Measurements from ENCODE around the gene TYMP.
A peak's percentile ranks its signal among the peaks of the same experiment; 100 is the strongest.

Gene TYMP

DNA sequence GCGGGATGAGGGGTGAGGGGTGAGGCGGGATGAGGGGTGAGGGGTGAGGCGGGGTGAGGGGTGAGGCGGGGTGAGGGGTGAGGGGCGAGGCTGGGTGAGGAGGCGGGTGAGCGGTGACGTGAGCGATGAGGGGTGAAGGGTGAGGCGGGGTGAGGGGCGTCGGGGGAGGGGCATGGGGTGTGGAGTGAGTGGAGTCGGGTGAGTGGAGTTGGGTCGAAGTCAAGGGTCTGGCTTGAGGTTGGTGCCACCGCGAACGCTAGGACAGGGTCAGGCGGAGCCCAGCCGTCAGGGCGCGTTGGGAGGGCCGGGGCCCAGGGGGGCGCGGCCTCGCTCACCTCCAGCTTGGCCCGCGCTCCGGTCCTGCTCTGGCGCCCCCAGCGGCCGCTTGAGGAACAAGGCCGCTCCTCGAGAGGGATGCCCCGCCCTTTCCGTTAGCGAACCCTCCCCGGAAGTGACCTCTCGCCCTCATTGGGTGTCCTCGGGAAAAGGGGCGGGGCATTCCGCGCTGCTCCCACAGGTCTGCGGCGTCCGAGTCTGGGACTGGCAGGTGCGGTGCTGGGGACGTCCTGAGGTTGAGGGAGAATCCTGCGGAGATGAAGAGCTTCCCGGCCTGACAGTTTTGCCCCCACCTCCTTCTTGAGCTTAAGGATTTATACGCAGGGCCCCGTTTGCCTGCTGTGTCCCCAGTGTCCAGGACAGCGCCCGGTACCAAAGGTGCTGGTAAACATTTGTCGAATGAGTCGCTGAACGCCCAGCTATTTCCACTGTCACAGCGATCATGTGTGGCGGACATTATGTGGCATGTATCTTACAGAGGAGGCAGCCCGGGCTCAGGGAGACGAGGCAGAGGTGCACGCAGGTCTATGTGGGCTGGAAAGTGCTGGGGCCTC is 33.0 kb upstream of the TYMP start, which contains the start of gene SYCE3 (continued):
- TF ChIP-seq, protein P1, sequence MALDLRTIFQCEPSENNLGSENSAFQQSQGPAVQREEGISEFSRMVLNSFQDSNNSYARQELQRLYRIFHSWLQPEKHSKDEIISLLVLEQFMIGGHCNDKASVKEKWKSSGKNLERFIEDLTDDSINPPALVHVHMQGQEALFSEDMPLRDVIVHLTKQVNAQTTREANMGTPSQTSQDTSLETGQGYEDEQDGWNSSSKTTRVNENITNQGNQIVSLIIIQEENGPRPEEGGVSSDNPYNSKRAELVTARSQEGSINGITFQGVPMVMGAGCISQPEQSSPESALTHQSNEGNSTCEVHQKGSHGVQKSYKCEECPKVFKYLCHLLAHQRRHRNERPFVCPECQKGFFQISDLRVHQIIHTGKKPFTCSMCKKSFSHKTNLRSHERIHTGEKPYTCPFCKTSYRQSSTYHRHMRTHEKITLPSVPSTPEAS (tag by site-specific recombination; IDR thresholded peaks at IDR 0.05): no peak
- no peak for TF ChIP-seq ZNF138 (tag by site-specific recombination; IDR thresholded peaks at IDR 0.05; ENCODE audit: borderline replicate concordance)
- peak; percentile 67 for TF ChIP-seq SP7 (tag by site-specific recombination; IDR thresholded peaks at IDR 0.05)
- TF ChIP-seq HOXD13 (CRISPR knock-in tag; IDR thresholded peaks at IDR 0.05; ENCODE audit: borderline replicate concordance): no peak
- no peak for TF ChIP-seq ZNF501 (tag by site-specific recombination; IDR thresholded peaks at IDR 0.05)
- TF ChIP-seq ZNF792 (tag by site-specific recombination; IDR thresholded peaks at IDR 0.05): no peak
- TF ChIP-seq ZEB2 (tag by site-specific recombination; IDR thresholded peaks at IDR 0.05): peak; percentile 76
- TF ChIP-seq ZNF274 (IDR thresholded peaks at IDR 0.05; ENCODE audit: low read length): no peak
- no peak for TF ChIP-seq ZNF274 (tag by site-specific recombination; IDR thresholded peaks at IDR 0.05; ENCODE audit: borderline replicate concordance)
- TF ChIP-seq, protein P2, sequence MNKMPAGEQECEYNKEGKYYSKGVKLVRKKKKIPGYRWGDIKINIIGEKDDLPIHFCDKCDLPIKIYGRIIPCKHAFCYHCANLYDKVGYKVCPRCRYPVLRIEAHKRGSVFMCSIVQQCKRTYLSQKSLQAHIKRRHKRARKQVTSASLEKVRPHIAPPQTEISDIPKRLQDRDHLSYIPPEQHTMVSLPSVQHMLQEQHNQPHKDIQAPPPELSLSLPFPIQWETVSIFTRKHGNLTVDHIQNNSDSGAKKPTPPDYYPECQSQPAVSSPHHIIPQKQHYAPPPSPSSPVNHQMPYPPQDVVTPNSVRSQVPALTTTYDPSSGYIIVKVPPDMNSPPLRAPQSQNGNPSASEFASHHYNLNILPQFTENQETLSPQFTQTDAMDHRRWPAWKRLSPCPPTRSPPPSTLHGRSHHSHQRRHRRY (tag by site-specific recombination; IDR thresholded peaks at IDR 0.05): no peak
- TF ChIP-seq, protein P3, sequence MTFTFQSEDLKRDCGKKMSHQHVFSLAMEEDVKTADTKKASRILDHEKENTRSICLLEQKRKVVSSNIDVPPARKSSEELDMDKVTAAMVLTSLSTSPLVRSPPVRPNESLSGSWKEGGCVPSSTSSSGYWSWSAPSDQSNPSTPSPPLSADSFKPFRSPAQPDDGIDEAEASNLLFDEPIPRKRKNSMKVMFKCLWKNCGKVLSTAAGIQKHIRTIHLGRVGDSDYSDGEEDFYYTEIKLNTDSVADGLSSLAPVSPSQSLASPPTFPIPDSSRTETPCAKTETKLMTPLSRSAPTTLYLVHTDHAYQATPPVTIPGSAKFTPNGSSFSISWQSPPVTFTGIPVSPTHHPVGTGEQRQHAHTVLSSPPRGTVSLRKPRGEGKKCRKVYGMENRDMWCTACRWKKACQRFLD (tag by site-specific recombination; IDR thresholded peaks at IDR 0.05): no peak
- no peak for TF ChIP-seq ZFP69B (tag by site-specific recombination; IDR thresholded peaks at IDR 0.05)
- TF ChIP-seq ZNF416 (tag by site-specific recombination; IDR thresholded peaks at IDR 0.05): no peak
- no peak for TF ChIP-seq ZNF248 (tag by site-specific recombination; IDR thresholded peaks at IDR 0.05)
- no peak for TF ChIP-seq MEIS1 (CRISPR knock-in tag; IDR thresholded peaks at IDR 0.05; ENCODE audit: borderline replicate concordance)
- TF ChIP-seq ZNF660 (tag by site-specific recombination; IDR thresholded peaks at IDR 0.05): no peak; the same call in 1 of the 2 replicates
- TF ChIP-seq ZFP37 (tag by site-specific recombination; IDR thresholded peaks at IDR 0.05): no peak
- TF ChIP-seq BCL11A (tag by site-specific recombination; IDR thresholded peaks at IDR 0.05; ENCODE audit: low read depth): peak; percentile 57; the same call in 1 of the 2 replicates
- TF ChIP-seq ZNF132 (tag by site-specific recombination; IDR thresholded peaks at IDR 0.05; ENCODE audit: borderline replicate concordance): no peak
- TF ChIP-seq ZBTB1 (tag by site-specific recombination; IDR thresholded peaks at IDR 0.05): no peak
- TF ChIP-seq, protein P4, sequence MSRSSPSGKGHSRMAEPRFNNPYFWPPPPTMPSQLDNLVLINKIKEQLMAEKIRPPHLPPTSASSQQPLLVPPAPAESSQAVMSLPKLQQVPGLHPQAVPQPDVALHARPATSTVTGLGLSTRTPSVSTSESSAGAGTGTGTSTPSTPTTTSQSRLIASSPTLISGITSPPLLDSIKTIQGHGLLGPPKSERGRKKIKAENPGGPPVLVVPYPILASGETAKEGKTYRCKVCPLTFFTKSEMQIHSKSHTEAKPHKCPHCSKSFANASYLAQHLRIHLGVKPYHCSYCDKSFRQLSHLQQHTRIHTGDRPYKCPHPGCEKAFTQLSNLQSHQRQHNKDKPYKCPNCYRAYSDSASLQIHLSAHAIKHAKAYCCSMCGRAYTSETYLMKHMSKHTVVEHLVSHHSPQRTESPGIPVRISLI (tag by site-specific recombination; IDR thresholded peaks at IDR 0.05): no peak
- no peak for TF ChIP-seq TCF7L2 (IDR thresholded peaks at IDR 0.05; ENCODE audit: borderline replicate concordance, low read depth, low read length)
- TF ChIP-seq, protein P5, sequence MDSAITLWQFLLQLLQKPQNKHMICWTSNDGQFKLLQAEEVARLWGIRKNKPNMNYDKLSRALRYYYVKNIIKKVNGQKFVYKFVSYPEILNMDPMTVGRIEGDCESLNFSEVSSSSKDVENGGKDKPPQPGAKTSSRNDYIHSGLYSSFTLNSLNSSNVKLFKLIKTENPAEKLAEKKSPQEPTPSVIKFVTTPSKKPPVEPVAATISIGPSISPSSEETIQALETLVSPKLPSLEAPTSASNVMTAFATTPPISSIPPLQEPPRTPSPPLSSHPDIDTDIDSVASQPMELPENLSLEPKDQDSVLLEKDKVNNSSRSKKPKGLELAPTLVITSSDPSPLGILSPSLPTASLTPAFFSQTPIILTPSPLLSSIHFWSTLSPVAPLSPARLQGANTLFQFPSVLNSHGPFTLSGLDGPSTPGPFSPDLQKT (IDR thresholded peaks at IDR 0.05; ENCODE audit: borderline replicate concordance, low read depth, low read length): peak; percentile 99
- peak; percentile 19; the same call in 1 of the 2 replicates for TF ChIP-seq ZNF341 (tag by site-specific recombination; IDR thresholded peaks at IDR 0.05; ENCODE audit: low read depth)
- TF ChIP-seq, protein P6, sequence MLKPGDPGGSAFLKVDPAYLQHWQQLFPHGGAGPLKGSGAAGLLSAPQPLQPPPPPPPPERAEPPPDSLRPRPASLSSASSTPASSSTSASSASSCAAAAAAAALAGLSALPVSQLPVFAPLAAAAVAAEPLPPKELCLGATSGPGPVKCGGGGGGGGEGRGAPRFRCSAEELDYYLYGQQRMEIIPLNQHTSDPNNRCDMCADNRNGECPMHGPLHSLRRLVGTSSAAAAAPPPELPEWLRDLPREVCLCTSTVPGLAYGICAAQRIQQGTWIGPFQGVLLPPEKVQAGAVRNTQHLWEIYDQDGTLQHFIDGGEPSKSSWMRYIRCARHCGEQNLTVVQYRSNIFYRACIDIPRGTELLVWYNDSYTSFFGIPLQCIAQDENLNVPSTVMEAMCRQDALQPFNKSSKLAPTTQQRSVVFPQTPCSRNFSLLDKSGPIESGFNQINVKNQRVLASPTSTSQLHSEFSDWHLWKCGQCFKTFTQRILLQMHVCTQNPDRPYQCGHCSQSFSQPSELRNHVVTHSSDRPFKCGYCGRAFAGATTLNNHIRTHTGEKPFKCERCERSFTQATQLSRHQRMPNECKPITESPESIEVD (tag by site-specific recombination; IDR thresholded peaks at IDR 0.05): no peak
- no peak for TF ChIP-seq SALL2 (tag by site-specific recombination; IDR thresholded peaks at IDR 0.05; ENCODE audit: borderline replicate concordance)
- no peak for TF ChIP-seq ZNF121 (tag by site-specific recombination; IDR thresholded peaks at IDR 0.05)
- no peak for TF ChIP-seq ZNF19 (tag by site-specific recombination; IDR thresholded peaks at IDR 0.05; ENCODE audit: low read depth)
- no peak for TF ChIP-seq ZNF544 (tag by site-specific recombination; IDR thresholded peaks at IDR 0.05)
- TF ChIP-seq ZNF37A (tag by site-specific recombination; IDR thresholded peaks at IDR 0.05): no peak
- no peak for TF ChIP-seq ZNF791 (tag by site-specific recombination; IDR thresholded peaks at IDR 0.05)
- no peak for TF ChIP-seq HOXC10 (CRISPR knock-in tag; IDR thresholded peaks at IDR 0.05)
- TF ChIP-seq KLF10 (tag by site-specific recombination; IDR thresholded peaks at IDR 0.05): no peak; the same call in 1 of the 2 replicates
- TF ChIP-seq ZNF23 (tag by site-specific recombination; IDR thresholded peaks at IDR 0.05; ENCODE audit: borderline replicate concordance): no peak
